ENCODE data around the gene PRTN3. TPM values are rescaled to one million over a fixed set of nuclear protein-coding genes. Genes with fewer than 3 reads are reported as not detected.
A peak's percentile ranks its signal among the peaks of the same experiment; 100 is the strongest.
"Not testable (repeated sequence)": the region's sequence is repeated elsewhere in the genome, so short reads cannot be mapped to it uniquely, and the experiment has no call there.

Gene PRTN3
- total RNA-seq, 1 donor = 34.7 TPM

DNA sequence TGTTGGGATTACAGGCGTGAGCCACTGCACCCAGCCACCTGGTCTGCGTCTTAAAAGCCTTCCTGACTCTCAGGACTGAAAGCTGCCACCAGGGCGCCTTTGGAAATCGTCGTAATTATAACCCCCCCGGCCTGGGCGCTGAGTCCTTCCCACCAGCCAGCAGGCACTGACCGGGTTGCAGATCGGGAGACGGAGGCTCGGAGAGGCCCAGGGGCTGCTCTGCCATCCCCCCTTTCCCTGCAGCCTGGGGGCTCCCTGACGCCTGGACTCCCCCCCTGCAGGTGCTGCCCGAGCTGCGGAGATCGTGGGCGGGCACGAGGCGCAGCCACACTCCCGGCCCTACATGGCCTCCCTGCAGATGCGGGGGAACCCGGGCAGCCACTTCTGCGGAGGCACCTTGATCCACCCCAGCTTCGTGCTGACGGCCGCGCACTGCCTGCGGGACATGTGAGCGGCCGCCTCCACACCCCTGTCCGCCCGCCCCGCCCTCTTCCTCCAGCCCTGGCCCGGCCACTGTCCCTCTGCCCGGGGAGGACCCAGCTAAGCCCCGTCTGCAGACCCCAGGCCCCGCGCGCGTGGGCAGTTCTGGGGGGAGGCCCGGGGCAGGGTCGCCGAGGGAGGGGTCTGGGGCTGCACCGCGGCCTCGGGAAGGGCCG, 2.5 kb downstream of the PRTN3 start:
- DNase-seq (ENCODE audit: low read depth in 2 of 3, low spot score in 2 of 3) = no peak

- DNase-seq (ENCODE audit: low read depth in 2 of 3, low spot score in 2 of 3) = no peak
These were observed 3.2 kb downstream of the PRTN3 start for GRCh38 chr19:843836-844545.

GRCh38 chr19:844546-844971, 3.8 kb downstream of the PRTN3 start:
- DNase-seq (ENCODE audit: low read depth in 2 of 3, low spot score in 2 of 3) = peak in 1 of 3 donors; percentile 38

DNA sequence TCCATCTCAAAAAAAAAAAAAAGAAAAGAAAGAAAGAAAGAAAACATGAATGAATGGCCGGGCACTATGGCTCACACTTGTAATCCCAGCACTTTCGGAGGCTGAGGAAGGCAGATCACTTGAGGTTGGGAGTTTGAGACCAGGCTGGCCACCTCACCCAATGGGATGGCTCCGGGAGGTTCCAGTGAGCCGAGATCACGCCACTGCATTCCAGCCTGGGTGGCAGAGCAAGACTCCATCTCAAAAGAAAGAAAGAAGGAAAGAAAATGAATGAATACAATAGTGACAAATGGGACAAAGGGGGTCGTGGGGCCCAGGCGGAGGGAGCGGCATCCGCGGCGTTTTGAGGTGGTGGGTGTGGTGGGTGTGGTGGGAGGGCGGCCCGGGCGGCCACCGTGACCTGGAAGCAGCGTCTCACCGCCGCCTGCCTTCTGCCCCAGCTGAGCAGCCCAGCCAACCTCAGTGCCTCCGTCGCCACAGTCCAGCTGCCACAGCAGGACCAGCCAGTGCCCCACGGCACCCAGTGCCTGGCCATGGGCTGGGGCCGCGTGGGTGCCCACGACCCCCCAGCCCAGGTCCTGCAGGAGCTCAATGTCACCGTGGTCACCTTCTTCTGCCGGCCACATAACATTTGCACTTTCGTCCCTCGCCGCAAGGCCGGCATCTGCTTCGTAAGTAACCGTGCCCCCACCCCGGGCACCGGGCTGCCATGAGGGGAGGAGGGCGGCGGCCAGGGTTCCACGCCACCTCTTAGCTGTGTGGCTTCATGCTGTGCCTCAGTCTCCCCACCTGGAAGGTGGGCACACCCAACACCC, 5.1 kb downstream of the PRTN3 start:
- DNase-seq (ENCODE audit: low read depth in 2 of 3, low spot score in 2 of 3) = no peak

DNA sequence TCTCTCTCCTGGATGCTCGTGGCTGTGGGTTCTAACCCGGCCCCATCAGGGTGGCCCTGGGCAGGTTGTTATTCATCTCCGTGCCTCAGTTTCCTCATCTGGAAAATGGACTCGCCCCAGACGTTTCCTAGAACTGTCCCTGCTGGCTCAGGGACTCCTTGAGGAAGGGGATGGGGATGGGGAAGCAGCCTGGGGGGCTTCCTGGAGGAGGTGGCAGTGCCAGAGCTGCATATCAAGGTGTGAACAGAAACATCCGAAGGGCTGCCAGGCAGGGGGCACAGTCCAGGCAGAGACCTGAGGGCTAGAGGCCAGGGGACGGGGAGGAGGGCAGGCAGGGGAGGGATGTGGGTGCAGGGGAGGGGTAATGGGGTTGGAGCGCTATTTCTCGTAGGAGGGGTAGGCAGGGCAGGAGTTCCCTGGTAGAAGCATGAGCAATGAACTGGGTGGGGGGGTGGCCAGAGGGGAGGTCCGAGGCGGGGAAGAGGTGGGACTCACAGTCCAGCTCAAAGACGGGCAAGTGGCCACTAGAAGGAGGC, 7.7 kb downstream of the PRTN3 start:
- DNase-seq (ENCODE audit: low read depth in 2 of 3, low spot score in 2 of 3) = no peak

DNA sequence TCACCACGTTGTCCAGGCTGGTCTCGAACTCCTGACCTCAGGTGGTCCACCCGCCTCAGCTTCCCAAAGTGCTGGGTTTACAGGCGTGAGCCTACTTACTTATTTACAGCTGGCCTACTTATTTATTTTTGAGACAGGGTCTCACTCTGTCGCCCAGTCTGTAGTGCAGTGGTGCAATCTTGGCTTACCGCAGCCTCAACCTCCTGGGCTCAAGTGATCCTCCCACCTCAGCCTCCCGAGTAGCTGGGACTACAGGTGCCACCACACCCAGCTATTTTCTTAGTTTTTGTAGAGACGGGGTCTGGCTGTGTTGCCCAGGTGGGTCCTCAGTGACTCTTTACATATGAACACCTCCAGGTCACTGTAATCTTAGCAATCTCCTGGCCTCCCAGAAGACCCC, 8.4 kb downstream of the PRTN3 start:
- not testable (repeated sequence) for DNase-seq (ENCODE audit: low read depth in 2 of 3, low spot score in 2 of 3)

DNA sequence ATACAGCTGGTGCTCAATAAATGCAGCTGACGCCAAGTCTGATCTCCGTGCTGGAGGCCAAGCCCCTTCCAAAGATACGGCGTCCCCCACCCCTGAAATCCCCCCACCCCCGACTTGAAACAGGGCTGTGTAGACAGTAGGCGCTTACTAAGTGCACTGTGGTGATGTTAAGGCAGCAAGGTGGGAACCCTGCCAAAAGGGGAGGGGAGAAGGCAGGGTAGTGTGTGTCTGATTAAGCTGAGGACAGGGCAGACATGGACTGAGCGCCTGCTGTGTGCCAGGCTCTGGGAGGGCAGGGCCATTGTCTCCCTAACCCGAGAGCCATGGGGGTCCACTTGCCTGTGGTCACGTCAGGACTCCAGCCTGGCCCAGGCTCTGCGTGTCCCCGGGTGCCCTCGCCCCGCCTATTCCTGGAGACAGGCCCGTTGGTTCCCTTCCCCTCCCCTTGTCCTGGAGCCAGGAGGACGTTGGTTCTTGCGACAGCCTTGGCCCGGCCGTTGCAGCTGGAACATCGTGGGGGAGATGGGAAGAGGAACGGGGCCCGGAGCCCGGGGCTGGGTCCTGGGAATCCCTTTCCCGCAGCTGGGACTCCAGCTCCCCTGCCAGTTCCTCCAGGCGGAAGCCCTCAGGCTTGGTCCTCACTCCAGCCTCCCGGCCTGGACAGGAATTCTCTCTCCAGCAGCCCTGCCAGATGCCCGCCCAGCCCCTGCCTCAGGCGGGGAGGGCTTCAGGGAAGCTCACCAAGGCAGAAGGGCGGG, 9.6 kb downstream of the PRTN3 start:
- peak in 1 of 3 donors; percentile 49 for DNase-seq (ENCODE audit: low read depth in 2 of 3, low spot score in 2 of 3)

- DNase-seq (ENCODE audit: low read depth in 2 of 3, low spot score in 2 of 3) = no peak
These were observed 10.2 kb downstream of the PRTN3 start for GRCh38 chr19:850979-851335.

- DNase-seq (ENCODE audit: low read depth in 2 of 3, low spot score in 2 of 3) = no peak
These were observed 11.6 kb downstream of the PRTN3 start, which contains the start of gene ELANE for GRCh38 chr19:852136-853013. Gene ELANE (plus strand): TSS chr19:852303. CDS start chr19:852329, 26 bp downstream.

GRCh38 chr19:853014-853585, 12.3 kb downstream of the PRTN3 start:
- no peak for DNase-seq (ENCODE audit: low read depth in 2 of 3, low spot score in 2 of 3)

DNA sequence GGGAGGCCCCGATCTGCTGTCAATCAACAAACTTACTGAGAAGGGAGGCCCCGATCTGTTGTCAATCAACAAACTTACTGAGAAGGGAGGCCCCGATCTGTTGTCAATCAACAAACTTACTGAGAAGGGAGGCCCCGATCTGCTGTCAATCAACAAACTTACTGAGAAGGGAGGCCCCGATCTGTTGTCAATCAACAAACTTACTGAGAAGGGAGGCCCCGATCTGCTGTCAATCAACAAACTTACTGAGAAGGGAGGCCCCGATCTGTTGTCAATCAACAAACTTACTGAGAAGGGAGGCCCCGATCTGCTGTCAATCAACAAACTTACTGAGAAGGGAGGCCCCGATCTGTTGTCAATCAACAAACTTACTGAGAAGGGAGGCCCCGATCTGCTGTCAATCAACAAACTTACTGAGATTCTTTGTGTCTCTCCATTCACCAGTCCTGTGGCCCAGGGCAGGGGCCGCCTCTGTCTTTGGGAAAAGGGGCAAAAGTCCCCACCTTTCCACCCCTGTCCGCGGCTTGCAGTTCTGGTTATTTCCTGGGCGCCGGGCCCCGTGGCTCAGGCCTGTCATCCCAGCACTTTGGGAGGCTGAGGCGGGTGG, 12.9 kb downstream of the PRTN3 start:
- DNase-seq (ENCODE audit: low read depth in 2 of 3, low spot score in 2 of 3) = not testable (repeated sequence)

DNA sequence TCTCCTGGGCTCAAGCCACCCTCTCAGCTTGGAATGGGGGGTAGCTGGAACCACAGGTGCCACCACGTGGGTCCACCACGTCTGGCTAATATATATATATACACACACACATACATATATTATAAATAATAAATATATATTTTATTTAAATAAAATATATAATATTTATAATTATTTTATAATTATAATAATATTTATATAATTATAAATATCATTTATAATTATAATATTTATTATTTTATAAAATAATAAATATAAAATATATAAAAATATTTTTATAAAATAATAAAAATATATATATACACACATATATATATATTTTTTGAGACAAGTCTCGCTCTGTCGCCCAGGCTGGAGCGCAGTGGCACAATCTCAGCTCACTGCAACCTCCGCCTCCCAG, 13.8 kb downstream of the PRTN3 start:
- no peak for DNase-seq (ENCODE audit: low read depth in 2 of 3, low spot score in 2 of 3)

GRCh38 chr19:855142-855541, 14.3 kb downstream of the PRTN3 start:
- DNase-seq (ENCODE audit: low read depth in 2 of 3, low spot score in 2 of 3) = no peak

DNA sequence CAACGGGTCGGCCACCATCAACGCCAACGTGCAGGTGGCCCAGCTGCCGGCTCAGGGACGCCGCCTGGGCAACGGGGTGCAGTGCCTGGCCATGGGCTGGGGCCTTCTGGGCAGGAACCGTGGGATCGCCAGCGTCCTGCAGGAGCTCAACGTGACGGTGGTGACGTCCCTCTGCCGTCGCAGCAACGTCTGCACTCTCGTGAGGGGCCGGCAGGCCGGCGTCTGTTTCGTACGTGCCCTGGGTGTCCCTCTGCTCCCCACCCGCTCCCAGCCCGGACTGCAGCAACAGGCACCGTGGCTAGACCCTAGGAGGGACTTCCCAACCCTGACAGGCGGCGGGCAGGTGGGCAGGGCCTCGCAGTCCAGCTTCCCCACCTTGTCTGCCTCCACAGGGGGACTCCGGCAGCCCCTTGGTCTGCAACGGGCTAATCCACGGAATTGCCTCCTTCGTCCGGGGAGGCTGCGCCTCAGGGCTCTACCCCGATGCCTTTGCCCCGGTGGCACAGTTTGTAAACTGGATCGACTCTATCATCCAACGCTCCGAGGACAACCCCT, 14.8 kb downstream of the PRTN3 start:
- DNase-seq (ENCODE audit: low read depth in 2 of 3, low spot score in 2 of 3) = no peak

- DNase-seq (ENCODE audit: low read depth in 2 of 3, low spot score in 2 of 3) = no peak
These were observed 17.5 kb downstream of the PRTN3 start for GRCh38 chr19:858284-858683.

DNA sequence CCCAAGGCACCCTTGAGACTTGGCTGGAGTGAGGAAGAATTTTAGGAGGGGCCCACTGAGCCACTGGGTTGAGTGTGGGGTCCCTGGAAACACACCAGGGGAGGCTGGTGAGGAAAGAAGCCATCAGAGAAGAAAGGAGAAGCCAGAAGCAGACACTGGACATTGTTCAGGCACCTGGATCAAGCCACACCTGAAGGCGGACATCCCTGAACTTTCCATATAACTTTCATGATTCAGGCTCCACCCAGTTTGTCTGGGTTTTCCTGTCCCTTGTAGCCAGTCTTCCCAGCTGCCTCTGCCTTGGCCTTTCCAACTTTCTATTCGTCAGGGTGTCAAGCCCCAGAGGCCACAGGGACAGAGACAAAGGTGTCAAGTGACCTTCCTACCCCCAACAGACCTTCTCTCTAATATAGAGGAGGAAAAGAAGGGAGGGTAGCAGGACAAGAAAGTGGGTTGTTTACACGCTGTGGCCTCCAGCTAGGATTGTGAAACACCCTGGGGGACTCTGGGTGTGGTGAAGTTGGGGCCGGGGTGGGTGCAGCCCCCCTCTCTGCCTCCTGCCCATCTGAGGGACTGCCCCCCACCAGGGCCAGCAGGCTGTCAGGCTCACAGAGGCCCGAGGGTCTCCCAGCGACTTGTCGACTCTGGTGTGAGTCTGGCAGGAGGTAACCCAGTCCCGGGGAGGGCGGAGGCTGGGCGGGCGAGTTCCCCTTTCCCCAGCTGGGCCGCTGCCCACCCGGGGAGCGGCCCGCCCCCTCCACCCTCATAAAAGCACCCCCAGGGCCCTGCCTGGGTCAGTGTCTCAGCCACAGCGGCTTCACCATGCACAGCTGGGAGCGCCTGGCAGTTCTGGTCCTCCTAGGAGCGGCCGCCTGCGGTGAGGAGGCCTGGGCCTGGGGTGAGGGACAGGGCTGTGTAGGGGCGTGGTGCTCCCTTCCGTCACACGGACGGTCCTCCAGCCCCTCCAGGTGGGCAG, 18.4 kb downstream of the PRTN3 start, which contains the start of gene CFD:
Gene CFD, plus strand, starts transcription at position 797 of the 976 bp plus-strand sequence. Its CDS starts 26 bp downstream, at position 823.
- DNase-seq (ENCODE audit: low read depth in 2 of 3, low spot score in 2 of 3) = peak in 2 of 3 donors; percentile 51 to 52

GRCh38 chr19:861141-861755, 20.4 kb downstream of the PRTN3 start:
- DNase-seq (ENCODE audit: low read depth in 2 of 3, low spot score in 2 of 3) = no peak
